SK-N-SH treated with all-trans-retinoic acid at 6 μM for 48 hours (cell line): ENCODE data around the gene LRRC41.
"Not testable (repeated sequence)": the region's sequence is repeated elsewhere in the genome, so short reads cannot be mapped to it uniquely, and the experiment has no call there.

Experiments
- ZFP30 ChIP-seq: fragments of 450-650 bp; formaldehyde crosslinking; IDR thresholded peaks from 2 replicates; pipeline ENCODE4 v1.5.0; 2022; ENCODE audit warnings: mild to moderate bottlenecking, moderate library complexity
- TF ChIP-seq, protein P1 (sequence below): fragments of 250-450 bp; sonication (Bioruptor Pico); IDR thresholded peaks from 2 replicates; pipeline ENCODE4 v1.8.0; 2020; ENCODE audit warnings: mild to moderate bottlenecking, moderate library complexity, borderline replicate concordance

GRCh38 chr1:46328182-46328581, 24.8 kb upstream of the LRRC41 start:
- not testable (repeated sequence) for TF ChIP-seq ZFP30 (CRISPR knock-in tag)
- TF ChIP-seq, protein P1, sequence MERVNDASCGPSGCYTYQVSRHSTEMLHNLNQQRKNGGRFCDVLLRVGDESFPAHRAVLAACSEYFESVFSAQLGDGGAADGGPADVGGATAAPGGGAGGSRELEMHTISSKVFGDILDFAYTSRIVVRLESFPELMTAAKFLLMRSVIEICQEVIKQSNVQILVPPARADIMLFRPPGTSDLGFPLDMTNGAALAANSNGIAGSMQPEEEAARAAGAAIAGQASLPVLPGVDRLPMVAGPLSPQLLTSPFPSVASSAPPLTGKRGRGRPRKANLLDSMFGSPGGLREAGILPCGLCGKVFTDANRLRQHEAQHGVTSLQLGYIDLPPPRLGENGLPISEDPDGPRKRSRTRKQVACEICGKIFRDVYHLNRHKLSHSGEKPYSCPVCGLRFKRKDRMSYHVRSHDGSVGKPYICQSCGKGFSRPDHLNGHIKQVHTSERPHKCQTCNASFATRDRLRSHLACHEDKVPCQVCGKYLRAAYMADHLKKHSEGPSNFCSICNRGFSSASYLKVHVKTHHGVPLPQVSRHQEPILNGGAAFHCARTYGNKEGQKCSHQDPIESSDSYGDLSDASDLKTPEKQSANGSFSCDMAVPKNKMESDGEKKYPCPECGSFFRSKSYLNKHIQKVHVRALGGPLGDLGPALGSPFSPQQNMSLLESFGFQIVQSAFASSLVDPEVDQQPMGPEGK: not testable (repeated sequence)
